Heart left ventricle (tissue), 16 donors: ENCODE measurements around the gene CABLES1. TPM values are rescaled to one million over a fixed set of nuclear protein-coding genes. Genes with fewer than 3 reads are reported as not detected.

Source experiments
- ATAC-seq, 4 donors: fragments of 200-7000 bp; cut with Tn5 transposase; one replicate each; pipeline ENCODE4 v1.9.1; 2020 to 2022; ENCODE audit warnings: moderate library complexity in 4 of 4, mild to moderate bottlenecking in 3 of 4, moderate number of reproducible peaks in 1 of 4
- DNase-seq, 5 donors: peaks; one replicate each; pipeline ENCODE4 v3.0.0-alpha.2; 2020
- H3K27ac ChIP-seq, 12 donors: fragments of 200-600 bp; sonication (generic) in 4 of 12; one replicate each; pipeline versions ENCODE4 v1.5.0 to v1.8.0; 2016 to 2022; ENCODE audit warnings: mild to moderate bottlenecking in 2 of 12
- H3K27me3 ChIP-seq, 9 donors: fragments of 200-600 bp; sonication (generic) in 2 of 9; one replicate each; pipeline versions ENCODE4 v1.5.1 to v1.8.0; 2016 to 2022; ENCODE audit warnings: mild to moderate bottlenecking in 3 of 9
- H3K36me3 ChIP-seq, 9 donors: fragments of 200-600 bp; sonication (generic) in 2 of 9; one replicate each; pipeline versions ENCODE4 v1.5.0 to v1.8.0; 2018 to 2022; ENCODE audit warnings: mild to moderate bottlenecking in 2 of 9
- H3K4me1 ChIP-seq, 12 donors: fragments of 200-600 bp; sonication (generic) in 4 of 12; one replicate each; pipeline versions ENCODE4 v1.5.0 to v1.8.0; 2016 to 2022; ENCODE audit warnings: mild to moderate bottlenecking in 3 of 12
- H3K4me3 ChIP-seq, 12 donors: fragments of 200-600 bp; sonication (generic) in 4 of 12; one replicate each; pipeline versions ENCODE4 v1.5.0 to v1.8.0; 2017 to 2022; ENCODE audit warnings: mild to moderate bottlenecking in 9 of 12, moderate library complexity in 4 of 12
- H3K9me3 ChIP-seq, 12 donors: fragments of 200-600 bp; sonication (generic) in 4 of 12; one replicate each; pipeline versions ENCODE4 v1.5.0 to v1.8.0; 2016 to 2022; ENCODE audit warnings: mild to moderate bottlenecking in 1 of 12
- POLR2A ChIP-seq, 2 donors: fragments of 450-650 bp; IDR thresholded peaks; one replicate each; pipeline ENCODE4 v1.6.1; 2017; ENCODE audit warnings: antibody characterized with exemption in 2 of 2, mild to moderate bottlenecking in 2 of 2, moderate library complexity in 2 of 2
- WGBS, 4 donors: extraction: QIAGEN DNeasy Blood & Tissue Kit in 2 of 4; methylation state at CpG; one replicate each; pipeline versions ENCODE4 v1.1.5 to v1.1.7; 2013 to 2018; 5-methylcytosine and 5-hydroxymethylcytosine counted together
- intact Hi-C, 10 donors: fragments of 100-400 bp; cut with DNase I; formaldehyde crosslinking; loops; one replicate each; pipeline versions ENCODE4 v1.11.1 to v1.14.2; 2022
- polyA plus RNA-seq, 2 donors: library from polyadenylated mRNA; stranded (reverse); fragments of 200-250 nt; gene quantifications; one replicate each; pipeline ENCODE4 v1.2.3, GENCODE V29; 2013
- total RNA-seq, 9 donors: library from RNA; depleted of rRNA in 2 of 9; stranded (reverse); fragments of >200 nt in 2 of 9; fragmentation: NEBNext Ultra II Directional in 3 of 9; extraction: Animal tissue kit (Norgen Biotek cat#: 25700) in 3 of 9; gene quantifications; one replicate each; pipeline versions ENCODE4 v1.1.0 to v1.2.4, GENCODE V29; 2016 to 2023
- TF ChIP-seq, protein P1 (sequence below), 12 donors: fragments of 200-600 bp; sonication (generic) in 4 of 12; IDR thresholded peaks; one replicate each; pipeline versions ENCODE4 v1.5.0 to v1.8.0; 2018 to 2022; ENCODE audit warnings: antibody characterized with exemption in 12 of 12, mild to moderate bottlenecking in 5 of 12
- donor health status: ischemic (EF 13 %, LVEDD 7.1; RV severe dilation, severe dysfunction).
- donor health status: healthy with polysubstance abuse.
- donor health status: DM: no; HTN: yes; CAD: no.
- donor health status: DM: no; HTN: no; CAD: no.
- donor health status: ischemic (EF 25% LVEDD 6.9; RV normal size, moderate dysfunction).
- donor health status: ischemic (EF 25% LVEDD 5.7; RV mildly dilated, moderate dysfunction).
- donor health status: healthy.
- donor health status: DM: yes; HTN: yes; CAD: no.
- donor health status: ischemic (EF 35%, LVEDD 5.7; RV mildly dilated, moderate dysfunction).
- donor health status: nonischemic (EF 11% LVEDD 7.7; RV severe dilation, severe dysfunction).
- donor health status: DM: yes; HTN: yes; CAD: no.
- donor health status: PGD.
- donor health status: ischemic (EF 29% LVEDD 5.4; RV normal size, mild dysfunction).
- donor health status: nonischemic (EF 23%, LVEDD 6.1; RV moderate dilation, normal function).

CABLES1 gene
- total and polyA plus RNA-seq, 11 donors, result 0.28 to 7.2 (median 2.1) TPM

DNA sequence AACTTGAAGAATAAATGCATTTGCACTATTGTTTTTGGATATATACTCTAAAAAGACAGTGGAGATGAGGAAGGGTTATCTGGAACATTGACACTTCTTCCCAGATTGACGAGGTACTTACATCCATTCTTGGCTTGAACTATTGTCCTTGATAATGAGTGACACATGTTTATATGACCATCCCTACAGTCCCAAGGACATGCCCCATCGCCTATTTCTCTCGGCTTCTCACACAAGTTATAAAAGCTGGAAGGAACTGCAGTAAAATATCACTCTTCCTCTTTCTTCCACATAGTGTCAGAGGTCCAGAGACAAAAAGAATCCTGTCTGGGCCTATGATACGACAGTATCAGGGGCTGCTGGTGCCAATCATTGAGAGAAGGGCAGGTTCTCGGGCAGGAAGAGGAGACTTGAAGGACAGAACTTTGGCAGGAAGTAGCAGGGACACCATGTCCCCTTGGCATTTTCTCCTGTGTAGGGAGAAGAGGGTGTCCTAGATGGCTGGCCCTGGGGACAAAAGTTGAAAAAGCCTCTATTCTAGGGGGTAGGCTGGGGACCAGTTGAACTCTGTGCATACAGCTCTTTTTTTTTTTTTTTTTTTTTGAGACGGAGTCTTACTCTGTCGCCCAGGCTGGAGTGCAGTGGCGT is 5.8 kb upstream of the CABLES1 start:
- 73 to 80% (median 77%) methylated on average over 8 of the region's 8 CpGs for WGBS, 4 donors
- H3K36me3 ChIP-seq, result no peaks in the 10 kb centered on the region

DNA sequence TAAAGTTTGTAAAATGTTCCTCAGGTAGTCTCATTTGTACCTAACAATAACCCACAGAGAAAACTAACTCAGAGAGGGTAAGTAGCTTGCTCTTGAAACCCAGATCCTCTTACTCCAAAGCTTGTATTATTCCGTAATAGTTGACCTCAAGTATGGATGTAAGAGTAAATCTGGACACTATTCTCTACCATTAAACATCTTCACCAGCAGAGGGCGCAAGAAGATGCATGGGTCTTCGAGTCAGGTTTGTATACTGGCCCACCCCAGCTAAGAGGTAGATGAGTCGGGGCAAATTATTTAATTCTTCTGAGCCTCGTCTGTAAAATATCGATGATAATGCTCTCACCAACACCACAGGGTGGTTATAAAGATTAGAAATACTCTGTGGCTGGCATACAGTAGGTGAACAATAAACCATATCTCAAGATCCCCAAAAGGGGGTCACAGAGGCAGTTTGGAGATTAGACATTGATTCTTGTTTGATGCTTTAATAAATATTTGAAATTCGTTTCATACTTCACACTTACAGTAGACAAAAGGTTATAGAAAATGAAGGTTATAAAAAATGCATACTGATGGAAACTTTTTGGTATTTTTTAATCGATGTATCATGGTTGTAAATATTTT is 3.5 kb upstream of the CABLES1 start:
- peak in 3 of 4 donors; percentile 67 to 75 (median 72) for ATAC-seq
- 22 to 26% (median 24%) methylated on average over 8 of the region's 8 CpGs for WGBS, 4 donors
- H3K4me3 ChIP-seq, result no peak overlapping the region
- H3K36me3 ChIP-seq, result no peaks in the 10 kb centered on the region
- peaks cover 0 to 38% (median 10%) of the 10 kb centered on the region in 12 donors for H3K4me1 ChIP-seq
- intact Hi-C loops, result loop anchor here (1.0 to 10.0 kb wide), 18 partner anchors 63 to 373 kb away; partner anchors contain the start of gene RMC1 (in 1 of the 10)
- peak overlapping the region in 1 of 12 donors; percentile 9 for H3K27ac ChIP-seq
- peak in 4 of 5 donors; percentile 39 to 76 (median 62) for DNase-seq
- TF ChIP-seq, protein P1, sequence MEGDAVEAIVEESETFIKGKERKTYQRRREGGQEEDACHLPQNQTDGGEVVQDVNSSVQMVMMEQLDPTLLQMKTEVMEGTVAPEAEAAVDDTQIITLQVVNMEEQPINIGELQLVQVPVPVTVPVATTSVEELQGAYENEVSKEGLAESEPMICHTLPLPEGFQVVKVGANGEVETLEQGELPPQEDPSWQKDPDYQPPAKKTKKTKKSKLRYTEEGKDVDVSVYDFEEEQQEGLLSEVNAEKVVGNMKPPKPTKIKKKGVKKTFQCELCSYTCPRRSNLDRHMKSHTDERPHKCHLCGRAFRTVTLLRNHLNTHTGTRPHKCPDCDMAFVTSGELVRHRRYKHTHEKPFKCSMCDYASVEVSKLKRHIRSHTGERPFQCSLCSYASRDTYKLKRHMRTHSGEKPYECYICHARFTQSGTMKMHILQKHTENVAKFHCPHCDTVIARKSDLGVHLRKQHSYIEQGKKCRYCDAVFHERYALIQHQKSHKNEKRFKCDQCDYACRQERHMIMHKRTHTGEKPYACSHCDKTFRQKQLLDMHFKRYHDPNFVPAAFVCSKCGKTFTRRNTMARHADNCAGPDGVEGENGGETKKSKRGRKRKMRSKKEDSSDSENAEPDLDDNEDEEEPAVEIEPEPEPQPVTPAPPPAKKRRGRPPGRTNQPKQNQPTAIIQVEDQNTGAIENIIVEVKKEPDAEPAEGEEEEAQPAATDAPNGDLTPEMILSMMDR (IDR thresholded peaks at IDR 0.05), result peak; percentile 69 to 90 (median 80)
- no peak for TF ChIP-seq POLR2A (IDR thresholded peaks at IDR 0.05)
- H3K9me3 ChIP-seq, result no peaks in the 10 kb centered on the region
- peaks cover 7 to 42% (median 18%) of the 10 kb centered on the region in 9 donors for H3K27me3 ChIP-seq

More for the DNA sequence above, 5.8 kb upstream of the CABLES1 start:
- no peaks in the 10 kb centered on the region for H3K9me3 ChIP-seq
- TF ChIP-seq POLR2A (IDR thresholded peaks at IDR 0.05), result no peak
- TF ChIP-seq, protein P1 (IDR thresholded peaks at IDR 0.05), result no peak
- H3K27ac ChIP-seq, result peak overlapping the region in 1 of 12 donors; percentile 52
- peaks cover 0 to 24% (median 7%) of the 10 kb centered on the region in 9 donors for H3K27me3 ChIP-seq
- intact Hi-C loops, result loop anchor here (2.0 to 10.0 kb wide), 15 partner anchors 65 to 375 kb away; partner anchors contain the start of gene RMC1 (in 1 of the 10)
- ATAC-seq, result peak in 3 of 4 donors; percentile 39 to 62 (median 46)
- DNase-seq, result no peak
- H3K4me1 ChIP-seq, result peaks cover 0 to 23% (median 1%) of the 10 kb centered on the region in 12 donors
- no peak overlapping the region for H3K4me3 ChIP-seq

DNA sequence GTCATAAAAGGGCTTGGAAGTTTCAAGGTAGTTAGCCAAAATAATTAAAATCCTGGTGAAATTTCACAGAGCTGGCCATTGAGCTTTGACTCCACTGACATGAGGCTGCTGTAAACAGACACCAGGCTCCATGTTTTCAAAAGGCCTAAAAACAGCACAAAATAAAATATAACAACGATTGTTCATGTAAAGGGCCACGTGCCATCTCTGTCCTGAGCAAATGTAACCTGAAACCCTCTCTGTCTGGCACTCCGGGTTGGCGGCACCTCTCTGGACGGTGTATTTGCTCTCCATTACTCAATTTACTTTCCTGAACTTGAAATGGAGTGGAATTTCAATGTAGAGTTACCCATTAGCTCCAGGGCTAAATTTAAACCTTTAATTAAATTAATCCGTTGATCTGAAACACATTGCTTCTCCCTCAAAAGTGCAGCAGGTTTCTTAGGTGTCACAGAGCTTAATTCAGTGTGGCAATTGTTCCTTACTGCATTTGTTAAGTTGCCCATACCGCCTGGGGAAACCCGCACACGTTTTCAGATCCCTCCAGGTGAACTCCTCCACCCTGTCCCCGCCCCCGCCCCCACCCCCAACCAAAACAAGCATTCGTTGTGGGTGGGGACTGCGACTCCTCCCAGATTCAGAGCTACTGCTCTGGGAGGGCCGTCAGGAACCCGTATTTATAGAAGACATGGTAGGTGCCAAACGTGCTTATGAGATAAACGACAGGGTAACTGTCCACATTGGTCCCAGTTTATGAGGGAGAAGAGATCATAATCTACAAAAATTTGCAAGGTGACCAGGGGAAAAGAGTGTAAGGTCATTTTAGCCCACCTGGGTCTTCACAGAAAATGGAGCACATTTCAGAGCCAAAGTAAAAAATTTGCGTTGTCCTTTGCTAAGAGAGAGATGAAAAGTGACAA is 1.2 kb upstream of the CABLES1 start:
- TF ChIP-seq POLR2A (IDR thresholded peaks at IDR 0.05), result no peak
- TF ChIP-seq, protein P1 (IDR thresholded peaks at IDR 0.05), result no peak
- no peak for ATAC-seq
- 35 to 54% (median 46%) methylated on average over 18 of the region's 18 CpGs for WGBS, 4 donors
- intact Hi-C loops, result loop anchor here (2.0 to 10.0 kb wide), 13 partner anchors 61 to 371 kb away; partner anchors contain the start of gene RMC1 (in 1 of the 10)
- Histone ChIP-seq H3K27ac (peak overlapping the region in 6 of 12 donors; percentile 40 to 85 (median 70)), H3K9me3 (no peaks in the 10 kb centered on the region), H3K27me3 (peaks cover 7 to 55% (median 19%) of the 10 kb centered on the region in 9 donors), H3K4me1 (peaks cover 0 to 53% (median 18%) of the 10 kb centered on the region in 12 donors), H3K36me3 (no peaks in the 10 kb centered on the region), H3K4me3 (peak overlapping the region in 10 of 12 donors; percentile 12 to 75 (median 66))
- DNase-seq, result no peak
